Posterior vena cava (tissue), 2 donors: Measurements from ENCODE around the gene KRTAP2-1. TPM values are rescaled to one million over a fixed set of nuclear protein-coding genes. Genes with fewer than 3 reads are reported as not detected.
"Not testable (repeated sequence)": the region's sequence is repeated elsewhere in the genome, so short reads cannot be mapped to it uniquely, and the experiment has no call there.

Experiments used
- DNase-seq: peaks from one replicate; pipeline ENCODE4 v3.0.0-alpha.2; 2020; ENCODE audit warnings: low spot score
- intact Hi-C, 2 donors: fragments of 100-400 bp; cut with DNase I; formaldehyde crosslinking; loops; one replicate each; pipeline versions ENCODE4 v1.14.1 to v1.14.2; 2022 to 2023
- total RNA-seq, 2 donors: library from RNA; stranded (reverse); fragmentation: NEBNext Ultra II Directional; extraction: Animal tissue kit (Norgen Biotek cat#: 25700); gene quantifications; one replicate each; pipeline ENCODE4 v1.2.1, GENCODE V29; 2021
- donor health status: DM: yes; HTN: yes; CAD: no.
- donor health status: DM: yes; HTN: yes; CAD: no.

Gene KRTAP2-1
- total RNA-seq, 2 donors from 2014 or later: not detected

DNA sequence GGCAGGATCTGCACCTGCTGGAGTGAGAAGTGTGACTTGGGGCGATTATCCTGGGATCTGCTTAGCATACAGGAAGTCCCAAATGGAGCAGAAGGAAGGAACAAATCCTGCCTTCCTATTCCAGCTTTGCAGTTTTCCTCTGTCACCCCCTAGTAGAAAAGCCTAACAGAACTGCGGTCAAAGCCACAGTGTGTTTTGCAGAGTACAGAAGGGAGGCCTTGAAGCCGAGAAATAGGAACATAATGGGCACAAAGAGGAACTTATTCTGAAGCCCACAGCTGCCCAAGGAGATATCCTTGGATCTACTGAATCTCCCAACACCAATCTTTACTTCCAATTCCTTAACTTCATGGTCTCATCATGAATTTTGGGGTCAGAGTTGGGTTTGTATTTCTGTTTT, 28.6 kb downstream of the KRTAP2-1 start:
- intact Hi-C loops: no loop called here
- no peak for DNase-seq

DNA sequence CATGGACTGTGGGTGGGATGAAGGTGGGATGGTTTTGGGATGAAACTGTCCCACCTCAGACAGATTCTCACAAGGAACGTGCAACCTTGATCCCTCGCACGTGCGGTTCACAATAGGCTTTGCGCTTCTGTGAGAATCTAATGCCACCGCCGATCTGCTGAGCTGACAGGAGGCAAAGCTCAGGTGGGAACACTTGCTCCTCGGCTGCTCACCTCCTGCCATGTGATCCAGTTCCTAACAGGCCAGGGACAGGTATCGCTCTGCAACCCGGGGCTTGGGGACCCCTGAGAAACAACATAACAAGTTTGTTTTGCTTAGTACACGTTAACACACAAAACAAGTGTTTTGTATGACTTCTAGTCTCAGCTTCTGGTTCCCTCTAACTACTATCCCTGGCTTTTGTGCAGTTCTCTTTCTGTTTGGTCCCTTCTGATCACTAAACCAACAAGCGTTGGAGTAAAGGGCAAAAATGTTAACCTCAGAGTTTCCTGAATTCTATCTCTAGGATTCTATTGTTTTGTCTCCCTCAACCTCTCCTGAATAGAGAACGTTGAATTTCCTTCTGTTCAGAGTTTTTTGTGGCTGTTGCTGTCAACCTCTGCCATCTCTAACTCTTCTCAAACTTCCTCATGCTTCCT, 30.4 kb downstream of the KRTAP2-1 start:
- no peak for DNase-seq
- intact Hi-C loops: no loop called here

DNA sequence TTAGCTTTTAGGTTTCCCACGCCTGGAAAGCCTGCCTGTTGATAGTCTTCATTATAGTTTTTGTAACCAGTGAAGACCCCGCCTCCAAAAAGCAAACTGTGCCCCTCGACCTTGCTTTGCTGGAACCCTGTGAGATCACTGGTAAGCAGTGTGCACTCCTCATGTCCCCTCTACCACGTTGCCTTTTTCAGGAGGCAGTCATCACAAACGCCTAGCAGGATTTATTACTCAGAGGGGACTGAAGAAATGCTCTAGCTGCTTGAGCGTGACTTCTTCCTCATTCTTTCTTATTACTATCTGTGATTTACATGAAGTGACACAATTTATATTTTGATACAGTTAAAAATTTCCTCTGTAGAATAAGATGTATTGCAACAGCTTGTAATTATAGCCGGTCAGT, 31.7 kb downstream of the KRTAP2-1 start:
- no peak for DNase-seq
- intact Hi-C loops: no loop called here

DNA sequence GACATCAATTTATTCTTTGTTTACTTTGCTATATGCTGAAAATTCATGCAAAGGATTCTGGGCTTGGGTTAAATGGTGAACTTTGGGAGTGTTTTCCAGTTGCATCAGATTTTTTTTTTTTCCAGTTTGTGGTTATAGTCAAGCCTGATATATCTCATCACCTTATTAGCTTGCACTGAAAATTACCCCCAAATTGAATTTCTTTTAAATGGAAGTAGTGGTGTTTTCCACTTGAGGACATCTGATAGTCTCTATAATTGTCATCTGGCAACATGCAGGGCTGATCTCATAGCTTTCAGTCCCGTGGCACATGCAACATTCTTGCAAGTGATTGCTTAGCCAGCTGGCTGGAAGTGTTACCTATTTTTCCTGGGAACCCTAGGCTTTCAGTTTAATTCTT, 33.5 kb downstream of the KRTAP2-1 start:
- intact Hi-C loops: no loop called here
- DNase-seq: no peak

DNA sequence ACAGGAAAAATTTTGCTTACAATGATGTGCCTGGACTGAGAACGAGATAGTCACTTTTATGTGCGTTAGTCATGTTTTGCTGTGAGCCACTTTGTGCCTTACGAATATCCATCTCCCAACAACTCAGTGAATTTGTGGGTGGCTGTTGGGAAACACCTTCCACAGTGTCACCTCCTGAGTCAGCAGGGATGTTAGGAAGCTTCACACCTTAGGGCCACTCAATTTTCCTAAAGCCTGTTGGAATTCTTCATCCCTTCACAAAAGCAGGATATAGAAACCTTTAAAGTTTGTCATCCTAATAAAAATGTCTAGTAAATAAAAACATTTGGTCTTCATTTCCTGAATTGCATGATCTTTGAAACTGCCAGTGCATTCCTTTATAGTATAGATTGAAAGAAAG, 33.9 kb downstream of the KRTAP2-1 start:
- intact Hi-C loops: no loop called here

DNA sequence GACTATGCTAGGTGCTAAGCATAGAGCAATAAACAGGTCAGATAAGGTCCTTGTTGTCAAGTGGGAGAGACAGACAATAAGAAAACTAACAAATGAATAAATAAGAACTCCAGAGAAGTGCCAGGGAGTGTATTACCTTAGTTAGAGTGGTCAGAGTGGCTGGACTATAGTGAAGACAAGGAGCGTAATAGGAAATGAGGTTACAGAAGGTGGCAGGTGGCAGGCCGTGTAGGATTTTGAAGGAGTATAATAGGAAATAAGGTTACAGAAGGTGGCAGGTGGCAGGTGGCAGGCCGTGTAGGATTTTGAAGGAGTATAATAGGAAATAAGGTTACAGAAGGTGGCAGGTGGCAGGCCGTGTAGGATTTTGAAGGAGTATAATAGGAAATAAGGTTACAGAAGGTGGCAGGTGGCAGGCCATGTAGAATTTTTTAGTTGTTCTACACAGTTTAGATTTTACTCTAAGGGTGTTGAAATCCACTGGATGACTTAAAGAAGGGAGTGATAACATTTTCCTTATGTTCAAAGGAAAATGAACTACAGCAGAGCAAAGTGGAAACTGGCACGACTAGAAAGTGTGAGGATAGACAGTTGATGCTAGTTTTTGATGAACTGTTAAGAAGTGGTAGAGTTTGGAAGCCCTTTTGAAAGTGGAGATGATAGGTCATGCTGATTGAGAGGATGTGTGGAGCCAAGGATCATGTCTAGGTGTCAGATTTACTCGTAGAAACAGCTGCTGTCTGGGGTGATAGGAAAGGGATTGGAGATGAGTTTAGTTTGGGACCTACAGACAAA, 34.6 kb downstream of the KRTAP2-1 start:
- no peak for DNase-seq
- intact Hi-C loops: no loop called here

More for the DNA sequence above, 33.9 kb downstream of the KRTAP2-1 start:
- DNase-seq: no peak

DNA sequence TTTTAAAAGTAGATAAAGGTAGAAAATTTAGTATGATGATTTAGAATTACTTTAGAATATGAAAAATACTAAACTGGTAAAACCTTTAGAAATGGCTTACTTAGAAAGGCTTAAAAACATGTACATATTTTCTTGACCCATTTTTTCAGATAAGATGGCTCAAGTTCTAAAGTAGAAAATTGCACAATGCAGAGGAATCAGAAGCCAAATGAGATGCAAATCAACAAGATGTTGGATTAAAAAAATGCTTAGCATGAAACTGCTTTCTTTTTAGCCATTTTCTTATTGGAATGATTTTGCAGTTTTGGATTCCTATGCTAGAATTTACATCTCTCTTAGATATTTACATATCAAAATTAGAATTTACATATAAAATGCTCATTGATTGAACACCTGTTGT, 36.7 kb downstream of the KRTAP2-1 start:
- DNase-seq: no peak
- intact Hi-C loops: no loop called here

DNA sequence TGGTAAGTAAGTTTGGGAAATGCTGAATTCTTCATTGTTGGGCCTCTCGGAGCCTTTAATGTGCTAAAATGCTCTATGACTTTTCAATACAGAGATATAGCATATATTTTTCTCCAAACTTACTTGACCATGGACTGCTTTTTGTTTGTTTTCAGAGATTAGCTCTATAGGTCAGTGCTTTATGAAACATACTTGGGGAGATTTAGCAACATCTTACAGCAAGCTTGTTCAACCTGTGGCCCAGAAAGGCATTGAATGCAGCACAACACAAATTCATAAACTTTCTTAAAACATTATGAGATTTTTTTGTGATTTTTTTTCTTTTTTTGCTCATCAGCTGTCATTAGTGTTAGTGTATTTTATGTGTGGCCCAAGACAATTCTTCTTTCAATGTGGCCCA, 37.2 kb downstream of the KRTAP2-1 start:
- intact Hi-C loops: no loop called here
- no peak for DNase-seq

DNA sequence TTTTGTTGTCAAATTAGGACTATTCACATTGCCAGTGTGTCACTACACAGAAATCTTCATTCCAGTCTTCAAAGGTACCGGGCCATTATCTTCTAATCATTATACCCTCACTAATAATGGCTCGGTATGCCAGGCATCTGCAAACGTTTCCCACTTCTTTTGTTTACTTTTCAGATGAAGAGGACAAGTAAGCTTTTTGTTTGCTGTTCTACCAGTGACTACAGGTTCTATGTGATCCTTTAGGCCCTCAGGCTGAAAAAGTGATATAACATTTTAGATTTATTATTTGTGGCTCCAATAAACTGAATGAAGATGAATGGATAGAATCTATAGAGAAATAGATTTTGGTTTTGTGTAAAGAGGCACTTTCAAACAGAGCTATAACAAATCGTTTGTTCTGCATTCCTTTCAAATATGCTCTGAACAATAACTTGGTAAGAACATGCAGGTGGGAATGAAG, 37.8 kb downstream of the KRTAP2-1 start:
- intact Hi-C loops: no loop called here
- DNase-seq: no peak

DNA sequence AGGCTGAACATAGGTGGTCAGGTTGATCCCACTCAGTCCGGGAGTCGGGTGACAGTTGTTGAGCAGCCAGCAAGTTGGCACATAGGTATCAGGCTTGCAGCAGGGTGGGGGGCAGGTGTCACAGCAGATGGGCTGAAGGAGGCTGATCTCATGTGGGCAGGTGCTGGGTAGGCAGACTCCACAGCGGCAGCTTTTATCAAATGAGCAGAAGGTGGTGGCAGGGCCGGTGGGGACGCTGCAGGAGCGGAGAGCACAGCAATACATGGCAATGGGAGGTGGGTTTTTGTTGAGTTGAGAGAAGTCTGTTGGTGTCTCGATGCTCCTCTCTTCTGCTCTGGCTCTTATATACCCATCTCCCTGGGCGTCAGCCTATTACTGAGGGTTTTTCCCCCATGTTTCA, 38.3 kb downstream of the KRTAP2-1 start, which contains the start of gene KRTAP3-1:
Gene KRTAP3-1, minus strand, starts transcription at position 318 of the 400 bp plus-strand sequence. Its CDS starts 54 bp downstream, at position 264.
- DNase-seq: no peak
- intact Hi-C loops: no loop called here

DNA sequence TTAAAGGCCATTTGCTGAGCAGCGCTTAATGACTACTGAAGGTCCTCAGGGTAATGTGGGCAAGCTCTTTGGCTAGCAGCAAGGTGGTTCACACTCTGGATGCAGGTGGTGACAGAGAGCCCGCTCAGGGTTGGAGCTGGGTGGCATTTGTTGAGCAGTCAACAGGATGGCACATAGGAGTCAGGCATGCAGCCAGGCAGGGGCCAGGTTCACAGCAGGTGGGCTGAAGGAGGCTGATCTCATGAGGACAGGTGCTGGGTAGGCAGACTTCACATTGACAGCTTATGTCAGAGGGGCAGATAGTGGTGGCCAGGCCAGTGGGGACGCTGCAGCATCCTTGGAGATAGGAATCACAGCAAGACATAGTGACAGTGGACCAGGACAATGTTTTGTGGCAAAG, 42.7 kb downstream of the KRTAP2-1 start:
- DNase-seq: no peak
- intact Hi-C loops: no loop called here

DNA sequence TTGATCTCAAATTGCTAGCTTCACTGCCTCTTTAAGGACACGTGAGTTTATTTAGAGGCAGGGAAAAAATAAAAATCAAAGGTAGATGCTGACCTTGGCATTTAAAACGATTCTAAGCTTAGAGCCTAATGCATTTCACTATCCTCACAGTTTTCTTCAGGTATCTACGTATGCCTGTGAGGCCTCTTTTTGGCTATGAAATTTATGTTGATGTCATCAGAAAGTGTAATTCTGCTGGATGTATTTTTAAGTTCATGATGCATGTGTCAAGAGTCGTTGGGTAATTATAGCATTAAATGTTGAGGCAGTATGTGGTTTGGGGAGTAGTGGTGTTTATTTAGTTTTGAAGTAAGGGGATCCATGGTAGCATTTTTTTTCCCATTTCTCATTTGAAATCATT, 43.2 kb downstream of the KRTAP2-1 start:
- intact Hi-C loops: no loop called here
- DNase-seq: no peak

DNA sequence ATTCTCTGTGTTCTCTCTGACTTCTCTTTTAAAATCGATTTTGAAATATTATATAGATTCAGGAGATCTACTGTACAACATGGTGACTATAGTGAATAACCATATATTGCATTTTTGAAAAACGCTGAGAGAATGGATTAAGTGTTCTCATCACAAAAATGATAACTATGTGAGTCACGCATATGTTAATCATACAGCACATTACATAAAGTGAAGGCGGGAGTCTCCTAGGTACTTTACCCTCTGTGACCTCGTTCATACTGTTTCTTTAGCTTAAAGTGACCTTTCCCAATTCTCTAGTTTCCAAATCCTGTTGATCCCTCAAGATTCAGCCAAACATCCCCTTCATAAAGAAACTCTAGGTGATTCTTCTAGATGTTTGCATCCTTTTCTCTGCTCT, 44.3 kb downstream of the KRTAP2-1 start:
- intact Hi-C loops: no loop called here
- no peak for DNase-seq

DNA sequence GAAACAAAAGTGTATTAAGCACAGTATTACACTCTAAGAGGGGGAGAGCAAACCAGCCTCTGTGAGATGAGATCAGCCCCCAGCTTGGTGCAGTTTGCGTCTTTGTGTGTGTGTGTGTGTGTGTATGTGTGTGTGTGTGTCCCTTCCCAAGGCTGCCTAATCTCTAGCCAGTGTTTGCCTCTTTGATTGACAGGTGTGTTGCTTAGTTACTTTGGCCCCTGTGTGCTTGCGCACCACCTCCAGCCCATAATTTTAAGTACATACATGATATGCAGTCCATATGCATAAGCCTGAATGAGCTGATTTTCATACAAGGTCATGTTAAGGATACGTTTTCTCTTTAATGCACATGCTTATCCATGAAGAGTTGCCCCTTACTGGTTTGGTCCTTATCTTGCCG, 45.3 kb downstream of the KRTAP2-1 start:
- intact Hi-C loops: no loop called here
- no peak for DNase-seq

DNA sequence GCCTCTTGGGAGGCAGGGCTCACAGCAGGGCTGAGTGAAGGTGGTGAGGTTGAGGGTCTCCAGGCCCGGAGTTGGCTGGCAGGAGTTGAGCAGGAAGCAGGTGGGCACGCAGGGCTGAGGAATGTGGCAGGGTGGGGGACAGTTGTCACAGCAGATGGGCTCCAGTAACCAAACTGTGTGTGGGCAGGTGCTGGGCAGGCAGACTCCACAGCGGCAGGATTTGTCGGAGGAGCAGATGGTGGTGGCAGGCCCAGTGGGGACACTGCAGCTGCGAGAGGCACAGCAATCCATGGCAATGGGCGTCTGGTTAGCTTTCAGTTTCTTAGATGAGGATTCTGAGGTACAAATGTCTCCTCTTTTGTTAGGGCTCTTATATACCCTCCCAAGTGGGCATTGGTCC, 47.6 kb downstream of the KRTAP2-1 start, which contains the start of gene KRTAP3-2:
Gene KRTAP3-2, minus strand, starts transcription at position 344 of the 400 bp plus-strand sequence. Its CDS starts 53 bp downstream, at position 291.
- intact Hi-C loops: not testable (repeated sequence)

DNA sequence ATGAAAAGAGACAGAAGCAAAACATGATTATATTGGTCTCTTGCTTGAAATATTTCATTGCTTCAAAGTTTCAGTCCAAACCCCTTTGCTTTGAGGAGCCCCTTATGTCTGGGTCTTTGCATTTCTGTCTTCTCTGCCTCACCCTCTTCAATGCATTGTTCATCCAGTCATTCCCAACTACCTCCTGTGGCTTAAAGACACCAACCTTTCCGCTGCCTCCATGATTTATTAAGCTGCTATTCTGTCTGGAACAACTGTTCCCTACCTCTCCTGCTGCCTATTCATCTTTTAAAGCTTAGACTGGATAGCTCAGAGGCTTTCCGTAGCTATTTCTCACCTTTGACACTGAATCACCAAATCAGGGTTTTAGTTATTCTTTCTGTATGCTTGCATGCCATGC, 49.8 kb downstream of the KRTAP2-1 start:
- no peak for DNase-seq
- intact Hi-C loops: no loop called here

More for the DNA sequence above, 47.6 kb downstream of the KRTAP2-1 start, which contains the start of gene KRTAP3-2:
- not testable (repeated sequence) for DNase-seq

DNA sequence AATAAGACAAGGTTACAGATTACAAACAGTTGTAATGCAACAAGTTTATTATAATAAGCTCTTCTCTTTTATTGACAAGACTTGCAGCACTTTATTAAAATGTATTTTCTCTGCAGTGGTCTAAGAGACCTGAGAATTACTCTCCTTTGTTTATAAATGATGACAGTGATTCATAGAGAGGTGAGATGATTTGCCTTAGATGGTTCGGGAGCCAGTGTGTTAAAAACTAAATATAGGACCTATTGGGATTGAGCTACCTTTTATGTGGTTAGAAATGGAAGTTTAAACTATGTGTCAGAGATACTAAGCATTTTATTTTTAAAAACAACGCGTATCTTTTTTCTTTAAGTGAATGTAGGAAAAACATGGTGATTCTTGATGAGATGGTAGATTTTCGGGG, 50.3 kb downstream of the KRTAP2-1 start:
- intact Hi-C loops: no loop called here
- DNase-seq: no peak
